K562 (cell line): ENCODE measurements around the gene ZC3H12A. TPM values are rescaled to one million over a fixed set of nuclear protein-coding genes. Genes with fewer than 3 reads are reported as not detected.

Experiments used
- ATAC-seq: fragments of 200-7000 bp; cut with Tn5 transposase; 3 replicates; pipeline ENCODE4 v1.9.1; 2020; ENCODE audit warnings: moderate library complexity
- BruUV-seq: library from RNA; stranded (reverse); fragments of 400-500 nt; replicated peaks from 2 replicates; lab custom pipeline; 2021; lab: Mats Ljungman, UMichigan
- CTCF ChIA-PET: fragments of 300-600 bp; formaldehyde crosslinking; extraction: SDS; loops from one replicate; lab custom pipeline; 2021; ENCODE audit warnings: low intra/inter-chr PET ratio; lab: Yijun Ruan, JAX
- POLR2A ChIA-PET: fragments of 300-600, 350-650 bp; sonication (Branson Sonifier 250); formaldehyde crosslinking; extraction: SDS; loops from one replicate; lab custom pipeline; 2021; ENCODE audit warnings: antibody characterized with exemption, inconsistent platforms; lab: Yijun Ruan, JAX
- DNase-seq, 4 experiments: peaks; one replicate each; pipeline versions ENCODE4 v3.0.0 to v3.0.0-alpha.2; 2011 to 2018; ENCODE audit warnings: low spot score in 3 of 4, mixed read lengths in 3 of 4; ENCODE audit errors: extremely low read depth in 1 of 4
- FAIRE-seq: peaks from 2 replicates; lab custom pipeline; 2011; peaks lifted over from hg19 to GRCh38; lab: Jason Lieb, UNC
- H2AFZ ChIP-seq: 2 replicates; pipeline ENCODE4 v1.6.0; 2011; ENCODE audit warnings: low read depth, low read length, control low read depth, inconsistent platforms
- H3K27ac ChIP-seq: fragments of 200-600 bp; 3 replicates; pipeline ENCODE4 v1.8.0; 2011; ENCODE audit warnings: low read depth, mild to moderate bottlenecking, control low read depth, inconsistent platforms, low read length, moderate library complexity, mixed read lengths; ENCODE audit errors: extremely low read depth
- H3K27me3 ChIP-seq, 2 experiments: fragments of 300-600 bp in 1 of 2; 2 replicates in 1 of 2; 3 replicates in 1 of 2; pipeline versions ENCODE4 v1.6.0 to v1.8.0; 2011; ENCODE audit warnings: inconsistent platforms in 2 of 2, low read length in 2 of 2, mild to moderate bottlenecking in 1 of 2, mixed read lengths in 1 of 2, moderate library complexity in 1 of 2; ENCODE audit not compliant: control insufficient read depth in 2 of 2, insufficient read depth in 2 of 2
- H3K36me3 ChIP-seq: fragments of 300-600 bp; 3 replicates; pipeline ENCODE4 v1.8.0; 2011; ENCODE audit warnings: mild to moderate bottlenecking, low read length, inconsistent platforms; ENCODE audit not compliant: control insufficient read depth, insufficient read depth
- H3K4me1 ChIP-seq, 2 experiments: fragments of 200-600 bp in 1 of 2; replicated peaks in 1 of 2; 2 replicates in 1 of 2; 3 replicates in 1 of 2; pipeline versions ENCODE4 v1.5.1 to v1.8.0; 2011; ENCODE audit warnings: inconsistent platforms in 2 of 2, low read length in 2 of 2, mild to moderate bottlenecking in 1 of 2, mixed read lengths in 1 of 2, moderate library complexity in 1 of 2; ENCODE audit not compliant: control insufficient read depth in 2 of 2, insufficient read depth in 2 of 2
- H3K4me2 ChIP-seq: 2 replicates; pipeline ENCODE4 v1.6.1; 2011; ENCODE audit warnings: low read length, control low read depth, inconsistent platforms, mixed read lengths; ENCODE audit not compliant: insufficient read depth
- H3K4me3 ChIP-seq: fragments of 200-600 bp; sonication (generic), shearing (Covaris generic); 2 replicates; pipeline ENCODE4 v1.5.1; 2016; ENCODE audit warnings: control low read depth, inconsistent platforms
- H3K79me2 ChIP-seq: fragments of 200-600 bp; 3 replicates; pipeline ENCODE4 v1.8.0; 2011; ENCODE audit warnings: low read length, inconsistent platforms; ENCODE audit not compliant: control insufficient read depth, insufficient read depth
- H3K9ac ChIP-seq, 2 experiments: 2 replicates each; pipeline versions ENCODE4 v1.6.0 to v1.6.1; 2011; ENCODE audit warnings: low read depth in 2 of 2, low read length in 2 of 2, control low read depth in 1 of 2, inconsistent platforms in 1 of 2, mild to moderate bottlenecking in 1 of 2, mixed read lengths in 1 of 2; ENCODE audit not compliant: insufficient read depth in 1 of 2
- H3K9me1 ChIP-seq: one replicate; pipeline ENCODE4 v1.6.0; 2011; ENCODE audit warnings: inconsistent platforms, mild to moderate bottlenecking, low read length, moderate library complexity; ENCODE audit not compliant: control insufficient read depth, insufficient read depth
- H3K9me3 ChIP-seq: replicated peaks from 2 replicates; pipeline ENCODE4 v1.5.1; 2011; ENCODE audit warnings: low read depth, low read length, inconsistent platforms; ENCODE audit not compliant: control insufficient read depth, insufficient read depth
- H4K20me1 ChIP-seq: replicated peaks from 2 replicates; pipeline ENCODE4 v1.6.1; 2011; ENCODE audit warnings: low read length, inconsistent platforms, mixed read lengths; ENCODE audit not compliant: control insufficient read depth, insufficient read depth
- DPF2 ChIP-seq: fragments of 450-650 bp; IDR thresholded peaks from 2 replicates; pipeline ENCODE4 v1.6.1; 2016
- HDAC1 ChIP-seq, 2 experiments: fragments of 450-650 bp; IDR thresholded peaks; 2 replicates each; pipeline ENCODE4 v1.6.1; 2016 to 2017; ENCODE audit warnings: inconsistent platforms in 1 of 2, mild to moderate bottlenecking in 1 of 2, moderate library complexity in 1 of 2
- PML ChIP-seq: IDR thresholded peaks from 2 replicates; pipeline ENCODE4 v1.6.1; 2012; ENCODE audit warnings: low read length, inconsistent platforms
- RAD51 ChIP-seq: fragments of 450-650 bp; IDR thresholded peaks from 2 replicates; pipeline ENCODE4 v1.7.1; 2016; ENCODE audit warnings: low read depth, mild to moderate bottlenecking, borderline replicate concordance
- RFX1 ChIP-seq: fragments of 450-650 bp; IDR thresholded peaks from 2 replicates; pipeline ENCODE4 v1.6.1; 2016; ENCODE audit warnings: mild to moderate bottlenecking, moderate library complexity
- SMARCE1 ChIP-seq: fragments of 450-650 bp; IDR thresholded peaks from 2 replicates; pipeline ENCODE4 v1.7.1; 2016; ENCODE audit warnings: mild to moderate bottlenecking
- SP1 ChIP-seq: sonication (generic); formaldehyde crosslinking; IDR thresholded peaks from 2 replicates; pipeline ENCODE4 v1.8.1; 2022; ENCODE audit warnings: mild to moderate bottlenecking, missing genetic modification reagents
- ZEB2 ChIP-seq: fragments of 450-650 bp; IDR thresholded peaks from 2 replicates; pipeline ENCODE4 v1.6.1; 2016
- ZSCAN29 ChIP-seq: fragments of 450-650 bp; IDR thresholded peaks from 2 replicates; pipeline ENCODE4 v1.6.1; 2017
- WGBS: fragments of 100-300 bp; shearing (Covaris generic); methylation state at CpG from one replicate; pipeline ENCODE4 v1.1.6; 2016; ENCODE audit warnings: low coverage, mixed read lengths; ENCODE audit not compliant: insufficient coverage; ENCODE audit errors: missing lambda C conversion rate; 5-methylcytosine and 5-hydroxymethylcytosine counted together
- in situ Hi-C: fragments of 300-500 bp; cut with MboI; formaldehyde crosslinking; loops from 4 replicates; pipeline ENCODE4 v1.15.0; 2018; ENCODE audit warnings: inconsistent platforms, mixed read lengths
- intact Hi-C: fragments of 100-400 bp; cut with micrococcal nuclease; formaldehyde crosslinking; loops from 2 replicates; pipeline ENCODE4 v1.14.2; 2022
- polyA plus RNA-seq, 8 experiments: library from polyadenylated mRNA; depleted of rRNA in 4 of 8; stranded (reverse) in 5 of 8; unstranded in 3 of 8; fragments of >200 nt; fragmentation: Nextera tagmentation in 2 of 8; fragmentation: Illumina TruSeq in 1 of 8; extraction: Ambion mirVana in 2 of 8; extraction: Trizol in 1 of 8; gene quantifications; 2 replicates each; pipeline versions ENCODE4 v1.2.1 to v1.2.3, GENCODE V29; 2011 to 2014; ENCODE audit warnings: inconsistent platforms in 1 of 8, missing spikeins in 1 of 8
- total RNA-seq, 7 experiments: library from RNA; depleted of rRNA in 6 of 7; stranded (reverse); fragments of >200 nt in 6 of 7; fragmentation: Illumina TruSeq in 2 of 7; extraction: Trizol in 2 of 7; gene quantifications; 2 replicates each; pipeline versions ENCODE4 v1.2.1 to v1.2.3, GENCODE V29; 2011 to 2021; ENCODE audit warnings: low replicate concordance in 1 of 7
- TF ChIP-seq, protein P1 (sequence below): fragments of 450-650 bp; IDR thresholded peaks from 2 replicates; pipeline ENCODE4 v1.6.1; 2016
- TF ChIP-seq, protein P2 (sequence below): sonication (generic); formaldehyde crosslinking; IDR thresholded peaks from 2 replicates; pipeline ENCODE4 v1.9.0; 2022; ENCODE audit warnings: mild to moderate bottlenecking, missing genetic modification reagents
- TF ChIP-seq, protein P3 (sequence below), 2 experiments: IDR thresholded peaks in 1 of 2; conservative IDR thresholded peaks in 1 of 2; 2 replicates each; pipeline ENCODE4 v1.6.1; 2016; ENCODE audit warnings: low read depth in 2 of 2, mild to moderate bottlenecking in 1 of 2, missing compliant biosample characterization in 1 of 2, missing genetic modification characterization in 1 of 2, moderate library complexity in 1 of 2

Gene ZC3H12A
- total and polyA plus RNA-seq, 9 of the 15 experiments (the other 6 are each of a cell fraction or from before 2014, with no cell fraction given) = 0.14 to 9.4 (median 6.7) TPM

DNA sequence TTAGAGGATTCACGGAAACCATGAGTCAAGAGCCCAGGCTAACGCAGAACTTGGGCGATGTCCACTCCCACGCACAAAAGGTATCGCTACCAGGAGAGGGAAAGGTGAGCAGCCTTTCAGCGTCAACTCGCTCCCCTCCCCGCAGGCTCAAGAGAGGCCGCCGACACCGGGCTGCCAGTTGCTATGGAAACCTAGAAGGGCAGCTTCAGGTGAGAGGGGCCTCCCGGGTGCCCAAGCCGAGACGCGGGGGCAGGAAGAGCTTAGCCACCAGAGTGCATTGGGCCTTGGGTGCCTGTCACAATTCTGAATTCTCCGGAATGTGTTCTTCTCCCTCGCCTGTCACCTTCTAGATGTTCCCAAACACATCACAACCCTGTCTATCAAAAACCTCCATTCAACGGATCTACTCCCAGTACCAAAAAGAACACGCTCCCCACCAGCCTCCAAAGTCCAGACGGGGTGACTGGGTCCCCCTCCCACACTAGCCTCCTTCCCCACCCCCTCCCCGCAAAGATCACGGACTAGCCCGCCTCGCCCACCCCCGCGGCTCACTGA, 39.5 kb downstream of the ZC3H12A start:
- Histone ChIP-seq H4K20me1 (peaks cover 4% of the 10 kb centered on the region; the same call in 1 of the 2 replicates), H3K27me3 (no peaks in the 10 kb centered on the region), H3K4me2 (peak overlapping the region; percentile 96), H3K4me1 (peaks cover 13 to 17% of the 10 kb centered on the region in 2 experiments; a peak in 4 of 5 replicates), H3K4me3 (peak overlapping the region; percentile 97), H3K9me1 (peaks cover 4% of the 10 kb centered on the region), H3K9me3 (no peaks in the 10 kb centered on the region), H3K36me3 (peaks cover 32% of the 10 kb centered on the region), H2AFZ (peak overlapping the region; percentile 98), H3K27ac (peak overlapping the region; percentile 99; the same call in 2 of the 3 replicates), H3K79me2 (peaks cover 41% of the 10 kb centered on the region), H3K9ac (peak overlapping the region; percentile 96 to 97)
- DNase-seq (peak; percentile 50 to 75 (median 63)), FAIRE-seq (no peak), ATAC-seq (peak; percentile 26)
- intact Hi-C loops = loop anchor here (5.0 kb wide), 1 partner anchor 43 kb away; the partner anchor contains the start of gene DNALI1
- POLR2A ChIA-PET = interaction anchor here (0.5 to 4.5 kb wide), 13 partner anchors 8 to 1035 kb away, joined by 3 to 42 read pairs (median 8); partner anchors contain the start of gene SNIP1
- in situ Hi-C loops = no loop called here
- TSS peak; percentile 64 for BruUV-seq
- under 1% methylated on average over 20 of the region's 26 CpGs for WGBS
- CTCF ChIA-PET = interaction anchor here (0.6 to 1.1 kb wide), 3 partner anchors 14 to 345 kb away, joined by 3 to 4 read pairs (median 3); partner anchors contain the start of gene MTF1
- TF ChIP-seq RFX1 = peak; percentile 95
- TF ChIP-seq ZSCAN29 = 0 out of 2 replicates have a peak, but pooled peaks have one; percentile 46
- TF ChIP-seq HDAC1 (IDR thresholded peaks at IDR 0.05) = 0 out of 4 replicates have a peak, but pooled peaks of 1 of the 2 experiments have one; percentile 17
- no peak for TF ChIP-seq RAD51
- 0 out of 2 replicates have a peak, but pooled peaks have one; percentile 9 for TF ChIP-seq DPF2
- peak; percentile 15; the same call in 1 of the 2 replicates for TF ChIP-seq SMARCE1
- peak; percentile 78; the same call in 1 of the 2 replicates for TF ChIP-seq ZEB2
- no peak for TF ChIP-seq PML
- peak; percentile 19; the same call in 1 of the 2 replicates for TF ChIP-seq SP1 (CRISPR knock-in tag)
- TF ChIP-seq, protein P1, sequence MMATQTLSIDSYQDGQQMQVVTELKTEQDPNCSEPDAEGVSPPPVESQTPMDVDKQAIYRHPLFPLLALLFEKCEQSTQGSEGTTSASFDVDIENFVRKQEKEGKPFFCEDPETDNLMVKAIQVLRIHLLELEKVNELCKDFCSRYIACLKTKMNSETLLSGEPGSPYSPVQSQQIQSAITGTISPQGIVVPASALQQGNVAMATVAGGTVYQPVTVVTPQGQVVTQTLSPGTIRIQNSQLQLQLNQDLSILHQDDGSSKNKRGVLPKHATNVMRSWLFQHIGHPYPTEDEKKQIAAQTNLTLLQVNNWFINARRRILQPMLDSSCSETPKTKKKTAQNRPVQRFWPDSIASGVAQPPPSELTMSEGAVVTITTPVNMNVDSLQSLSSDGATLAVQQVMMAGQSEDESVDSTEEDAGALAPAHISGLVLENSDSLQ = peak; percentile 76
- TF ChIP-seq, protein P2, sequence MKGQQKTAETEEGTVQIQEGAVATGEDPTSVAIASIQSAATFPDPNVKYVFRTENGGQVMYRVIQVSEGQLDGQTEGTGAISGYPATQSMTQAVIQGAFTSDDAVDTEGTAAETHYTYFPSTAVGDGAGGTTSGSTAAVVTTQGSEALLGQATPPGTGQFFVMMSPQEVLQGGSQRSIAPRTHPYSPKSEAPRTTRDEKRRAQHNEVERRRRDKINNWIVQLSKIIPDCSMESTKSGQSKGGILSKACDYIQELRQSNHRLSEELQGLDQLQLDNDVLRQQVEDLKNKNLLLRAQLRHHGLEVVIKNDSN (CRISPR knock-in tag) = 0 out of 2 replicates have a peak, but pooled peaks have one; percentile 13
- TF ChIP-seq, protein P3, sequence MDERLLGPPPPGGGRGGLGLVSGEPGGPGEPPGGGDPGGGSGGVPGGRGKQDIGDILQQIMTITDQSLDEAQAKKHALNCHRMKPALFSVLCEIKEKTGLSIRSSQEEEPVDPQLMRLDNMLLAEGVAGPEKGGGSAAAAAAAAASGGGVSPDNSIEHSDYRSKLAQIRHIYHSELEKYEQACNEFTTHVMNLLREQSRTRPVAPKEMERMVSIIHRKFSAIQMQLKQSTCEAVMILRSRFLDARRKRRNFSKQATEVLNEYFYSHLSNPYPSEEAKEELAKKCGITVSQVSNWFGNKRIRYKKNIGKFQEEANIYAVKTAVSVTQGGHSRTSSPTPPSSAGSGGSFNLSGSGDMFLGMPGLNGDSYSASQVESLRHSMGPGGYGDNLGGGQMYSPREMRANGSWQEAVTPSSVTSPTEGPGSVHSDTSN (CRISPR knock-in tag; IDR thresholded peaks at IDR 0.05; ENCODE audit: low read depth) = no peak
- TF ChIP-seq, protein P3 (tag; conservative IDR thresholded peaks at IDR 0.05; ENCODE audit: low read depth) = peak; percentile 20; the same call in 1 of the 2 replicates
